GM12891 (cell line): ENCODE results near the gene PPIE. TPM values are rescaled to one million over a fixed set of nuclear protein-coding genes. Genes with fewer than 3 reads are reported as not detected.
A peak's percentile ranks its signal among the peaks of the same experiment; 100 is the strongest.

Source experiments
- DNase-seq: peaks from one replicate; pipeline ENCODE4 v3.0.0; 2011; ENCODE audit warnings: low spot score; ENCODE audit not compliant: insufficient read length
- FAIRE-seq: peaks from 2 replicates; lab custom pipeline; 2011; peaks lifted over from hg19 to GRCh38; lab: Jason Lieb, UNC
- PAX5 ChIP-seq: IDR thresholded peaks from 2 replicates; pipeline ENCODE4 v1.6.1; 2011; ENCODE audit warnings: low read length, moderate library complexity, mild to moderate bottlenecking; ENCODE audit not compliant: insufficient read depth, severe bottlenecking
- POLR2A ChIP-seq: IDR thresholded peaks from 2 replicates; pipeline ENCODE4 v1.6.1; 2011; ENCODE audit warnings: low read depth, low read length, control low read depth
- POLR2AphosphoS5 ChIP-seq: IDR thresholded peaks from 2 replicates; pipeline ENCODE4 v1.6.1; 2011; ENCODE audit warnings: low read depth, low read length, control low read depth
- POU2F2 ChIP-seq: IDR thresholded peaks from 2 replicates; pipeline ENCODE4 v1.6.1; 2011; ENCODE audit warnings: low read depth, mild to moderate bottlenecking, control low read depth, low read length, moderate library complexity
- SPI1 ChIP-seq: IDR thresholded peaks from 2 replicates; pipeline ENCODE4 v1.6.1; 2011; ENCODE audit warnings: low read depth, low read length, control low read depth
- TAF1 ChIP-seq: IDR thresholded peaks from 2 replicates; pipeline ENCODE4 v1.6.1; 2011; ENCODE audit warnings: low read depth, low read length, control low read depth
- polyA plus RNA-seq: library from polyadenylated mRNA; unstranded; fragments of >200 nt; gene quantifications from one replicate; pipeline ENCODE4 v1.2.1, GENCODE V29; 2012; ENCODE audit warnings: low read depth, missing spikeins, inconsistent platforms; ENCODE audit not compliant: missing spikeins

The PPIE gene
- polyA plus RNA-seq, result 47.6 TPM

GRCh38 chr1:39738622-39739366 lies at the start of gene PPIE:
Gene PPIE (plus strand): TSS chr1:39738882. CDS start chr1:39738901, 19 bp downstream.
- TF ChIP-seq POLR2AphosphoS5, result peak; percentile 90
- TF ChIP-seq POLR2A, result peak; percentile 92
- TF ChIP-seq PAX5, result no peak
- TF ChIP-seq TAF1, result peak; percentile 86
- FAIRE-seq, result peak; percentile 100

DNA sequence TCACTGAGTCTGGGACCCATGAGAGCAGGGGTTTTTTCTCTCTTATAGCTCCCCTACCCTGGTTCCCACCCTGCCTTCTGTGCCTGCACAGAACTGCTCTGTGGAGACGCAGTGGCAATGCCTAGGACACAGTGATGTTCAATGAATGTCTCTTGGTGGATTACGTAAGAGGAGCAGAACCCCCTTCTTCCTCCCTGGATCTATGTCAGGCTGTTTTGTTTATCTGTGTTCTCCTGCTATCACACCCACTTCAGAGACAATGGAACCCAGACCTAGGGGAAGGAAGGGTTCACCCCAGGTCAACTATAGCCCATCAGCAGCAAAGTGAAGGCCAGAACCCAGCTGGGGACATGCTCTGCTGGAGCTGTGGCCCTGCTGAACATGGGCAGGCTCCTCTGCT lies 49.5 kb upstream of the PPIE start:
- FAIRE-seq, result no peak
- TF ChIP-seq TAF1, result no peak
- no peak for TF ChIP-seq PAX5
- no peak for TF ChIP-seq SPI1
- TF ChIP-seq POLR2AphosphoS5, result no peak
- TF ChIP-seq POLR2A, result no peak
- no peak for TF ChIP-seq POU2F2
- DNase-seq, result no peak

More at GRCh38 chr1:39738622-39739366, at the start of gene PPIE:
- peak; percentile 87 for DNase-seq

DNA sequence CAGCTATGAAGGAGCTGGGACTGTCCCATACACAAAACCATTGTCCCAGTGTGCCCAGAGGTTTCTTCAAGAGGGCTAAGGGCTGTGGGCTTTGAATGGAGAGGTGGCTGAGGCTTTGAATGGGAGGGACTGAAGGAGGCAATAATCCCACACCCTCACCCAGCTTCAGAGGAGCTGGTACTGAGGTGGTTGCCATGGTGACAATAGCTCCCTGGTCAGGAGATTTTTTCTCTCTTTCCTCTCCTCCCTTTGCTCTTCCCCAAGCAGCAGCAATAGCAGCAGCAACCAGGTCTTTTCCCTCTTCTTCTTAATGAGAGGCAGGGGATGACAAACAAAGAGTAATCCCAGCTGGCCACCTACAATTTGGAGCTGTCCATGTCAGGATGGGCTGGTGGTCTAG lies 49.0 kb upstream of the PPIE start:
- FAIRE-seq (no peak), DNase-seq (no peak)
- no peak for TF ChIP-seq SPI1
- no peak for TF ChIP-seq POLR2A
- TF ChIP-seq POU2F2, result no peak
- TF ChIP-seq POLR2AphosphoS5, result no peak
- TF ChIP-seq PAX5, result no peak
- no peak for TF ChIP-seq TAF1

- DNase-seq (no peak), FAIRE-seq (no peak)
- TF ChIP-seq PAX5 (no peak), POLR2A (no peak), SPI1 (no peak), POLR2AphosphoS5 (no peak), TAF1 (no peak), POU2F2 (no peak)
These were observed 48.5 kb upstream of the PPIE start for GRCh38 chr1:39690225-39690624.

- TF ChIP-seq SPI1, result no peak
- no peak for TF ChIP-seq PAX5
- TF ChIP-seq POLR2AphosphoS5, result no peak
- no peak for TF ChIP-seq TAF1
- TF ChIP-seq POU2F2, result no peak
- FAIRE-seq, result no peak
- DNase-seq, result no peak
These were observed 47.8 kb upstream of the PPIE start for GRCh38 chr1:39690794-39691382.

DNA sequence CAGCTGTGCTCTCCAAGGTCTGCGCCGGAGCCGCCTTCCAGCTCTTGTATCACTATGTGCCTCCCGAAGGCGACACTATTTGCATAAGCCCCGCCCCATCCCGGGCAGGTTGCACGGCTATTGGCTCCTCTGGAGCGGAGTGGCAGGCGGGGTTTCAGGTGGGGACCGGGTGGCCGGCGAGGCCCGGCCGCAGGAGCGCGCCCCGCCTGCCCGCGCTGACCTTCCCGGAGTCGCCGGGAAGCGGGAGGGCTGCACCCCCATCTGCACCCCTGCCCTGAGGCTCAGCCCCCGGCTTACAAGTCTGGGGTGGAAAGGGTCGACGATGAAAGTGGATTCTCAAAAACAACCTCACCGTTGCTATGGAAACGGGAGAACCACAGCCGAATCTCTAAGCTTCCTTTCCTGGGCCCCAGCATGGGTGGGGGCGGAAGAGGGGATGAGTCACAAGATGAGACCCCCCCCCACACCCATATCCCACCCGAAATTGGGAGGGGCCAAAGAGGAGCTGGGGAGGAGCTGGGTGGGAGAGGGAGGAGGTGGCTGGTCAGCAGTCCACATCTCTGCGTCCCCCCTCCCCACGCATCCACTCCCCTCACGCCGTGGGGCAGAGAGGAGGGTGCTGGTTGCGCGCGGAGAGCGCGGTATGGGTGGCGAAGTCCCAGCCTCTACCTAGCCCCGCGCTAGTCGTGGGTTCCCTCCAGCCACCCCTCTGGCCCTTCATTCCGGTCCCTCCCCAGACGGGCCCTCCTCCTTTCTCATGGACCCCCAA lies 47.1 kb upstream of the PPIE start, which contains the start of gene HPCAL4:
HPCAL4 (minus strand) TSS at position 51 of the 769 bp plus-strand sequence. CDS start 6,830 bp downstream, outside the sequence.
- TF ChIP-seq POLR2A, result no peak
- peak; percentile 97 for TF ChIP-seq POU2F2
- FAIRE-seq, result peak; percentile 93
- DNase-seq, result peak; percentile 79

DNA sequence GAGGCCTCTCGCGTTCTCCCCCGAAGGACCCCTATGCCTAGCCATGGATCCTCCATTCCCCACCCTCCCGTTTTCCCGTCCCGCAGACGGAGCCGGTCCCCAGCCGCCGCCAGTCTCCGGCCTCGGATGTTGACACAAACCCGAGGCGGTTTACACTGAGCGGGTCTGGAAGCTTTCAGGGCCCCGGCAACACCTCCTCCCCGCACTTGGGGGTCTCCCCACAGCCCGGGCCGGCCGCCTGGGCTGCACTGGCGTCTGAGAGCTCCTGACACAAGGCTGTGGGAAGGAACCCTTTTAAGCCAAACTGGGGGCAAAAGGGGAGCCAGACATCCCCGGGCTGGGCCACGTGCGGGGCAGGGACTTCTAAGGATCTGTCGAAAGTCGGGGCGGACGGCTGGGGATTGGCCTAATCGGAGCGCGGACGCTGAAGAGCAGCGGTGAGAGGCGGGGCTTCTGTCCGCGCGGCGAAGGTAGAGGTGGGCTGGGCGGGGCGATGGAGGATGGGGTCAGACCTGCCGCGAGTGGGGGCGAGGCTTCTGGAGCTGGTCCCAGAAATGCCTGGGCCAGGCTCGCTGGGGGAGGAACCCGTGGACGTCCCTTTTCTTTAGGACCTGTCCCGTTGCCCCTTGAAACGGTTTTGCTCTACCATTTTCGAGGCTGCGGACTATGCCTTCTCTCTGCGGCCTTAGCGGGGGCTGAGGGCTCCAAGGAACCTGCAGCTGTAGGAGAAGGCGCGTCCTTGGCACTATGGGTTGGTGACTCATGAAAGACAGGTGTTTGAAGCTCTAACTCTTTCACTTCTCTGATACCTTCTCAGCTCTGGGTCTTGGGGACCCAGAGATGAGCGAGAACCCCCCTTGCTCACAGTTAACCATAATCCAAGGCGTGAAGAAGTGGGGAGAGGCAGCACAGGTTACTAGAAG lies 46.3 kb upstream of the PPIE start:
- FAIRE-seq (peak; percentile 38), DNase-seq (no peak)
- no peak for TF ChIP-seq POLR2AphosphoS5
- no peak for TF ChIP-seq TAF1
- no peak for TF ChIP-seq PAX5
- no peak for TF ChIP-seq POLR2A
- TF ChIP-seq POU2F2, result no peak
- TF ChIP-seq SPI1, result no peak

DNA sequence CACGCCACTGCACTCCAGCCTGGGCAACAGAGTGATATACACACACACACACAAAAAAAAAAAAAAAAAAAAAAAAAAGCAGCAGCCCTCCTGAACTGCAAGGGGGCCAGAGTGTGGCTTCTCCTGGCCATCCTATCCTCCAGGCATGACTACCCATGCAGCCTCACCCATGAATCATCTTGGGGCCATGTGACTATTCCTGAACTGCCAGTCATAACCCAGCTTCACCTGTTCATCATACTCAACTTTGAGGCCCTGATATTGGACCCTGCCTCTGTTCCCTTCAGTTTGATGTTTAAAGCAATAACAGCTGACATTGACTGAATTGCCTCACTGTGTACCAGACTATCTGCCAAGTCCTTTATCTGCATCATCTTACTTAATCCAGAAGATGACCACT lies 44.7 kb upstream of the PPIE start:
- FAIRE-seq, result no peak
- no peak for TF ChIP-seq SPI1
- TF ChIP-seq POLR2A, result no peak
- no peak for TF ChIP-seq PAX5
- TF ChIP-seq POLR2AphosphoS5, result no peak
- no peak for TF ChIP-seq POU2F2
- TF ChIP-seq TAF1, result no peak
- no peak for DNase-seq
